ENCODE measurements around the gene FKBP2. TPM values are rescaled to one million over a fixed set of nuclear protein-coding genes. Genes with fewer than 3 reads are reported as not detected.

The FKBP2 gene
- total RNA-seq, 1 donor from 2014 or later = 5.3 TPM

- no peak overlapping the region for H3K27ac Mint-ChIP-seq
- no peaks in the 10 kb centered on the region for H3K9me3 Mint-ChIP-seq
- no peaks in the 10 kb centered on the region for H3K9me3 ChIP-seq (ENCODE audit: low read depth)
- H3K27me3 ChIP-seq = no peaks in the 10 kb centered on the region
- no peak overlapping the region for H3K9ac ChIP-seq
- H3K27me3 Mint-ChIP-seq (ENCODE audit: insufficient read depth, low read depth) = peaks cover 11% of the 10 kb centered on the region
- peaks cover 3% of the 10 kb centered on the region for H3K79me2 ChIP-seq (ENCODE audit: low read depth)
- H3K4me2 ChIP-seq = no peak overlapping the region
- H3F3A ChIP-seq (ENCODE audit: low read depth) = peaks cover 4% of the 10 kb centered on the region
- peak overlapping the region; percentile 78 for H3K4me3 Mint-ChIP-seq
- DNase-seq (ENCODE audit: low spot score) = no peak
- H4K20me1 ChIP-seq (ENCODE audit: low read depth) = no peaks in the 10 kb centered on the region
- H3K4me3 ChIP-seq = no peak overlapping the region
- no peak overlapping the region for H3K27ac ChIP-seq
- H3K4me1 Mint-ChIP-seq = peaks cover 16% of the 10 kb centered on the region
- no peaks in the 10 kb centered on the region for H3K36me3 ChIP-seq
- TF ChIP-seq CTCF (IDR thresholded peaks at IDR 0.05) (no peak), EZH2 (IDR thresholded peaks at IDR 0.05) (no peak), EZH2phosphoT487 (IDR thresholded peaks at IDR 0.05) (no peak)
- H2AFZ ChIP-seq (replicated peaks) = no peak overlapping the region
- H3K4me1 ChIP-seq = peaks cover 5% of the 10 kb centered on the region
- peaks cover 12% of the 10 kb centered on the region for H3K36me3 Mint-ChIP-seq
These were observed 42.2 kb downstream of the FKBP2 start for GRCh38 chr11:64283092-64283491.

- H3K4me3 ChIP-seq = peak within 1 kb of the TSS; percentile 97
- H3K9ac ChIP-seq = peak within 1 kb of the TSS; percentile 36
- TF ChIP-seq EZH2phosphoT487 (IDR thresholded peaks at IDR 0.05) (no peak), EZH2 (IDR thresholded peaks at IDR 0.05) (no peak), CTCF (IDR thresholded peaks at IDR 0.05) (no peak)
- no peaks in the 10 kb centered on the region for H3K36me3 ChIP-seq
- H3K27ac ChIP-seq = no peak within 1 kb of the TSS
- peaks cover 9% of the 10 kb centered on the region for H3K27me3 ChIP-seq
- peaks cover 16% of the 10 kb centered on the region for H3K4me1 Mint-ChIP-seq
- peaks cover 11% of the 10 kb centered on the region for H3K27me3 Mint-ChIP-seq (ENCODE audit: insufficient read depth, low read depth)
- H3K4me2 ChIP-seq = peak within 1 kb of the TSS; percentile 74
- peak; percentile 98 for DNase-seq (ENCODE audit: low spot score)
- H3K79me2 ChIP-seq (ENCODE audit: low read depth) = peaks cover 3% of the 10 kb centered on the region
- no peaks in the 10 kb centered on the region for H3K9me3 ChIP-seq (ENCODE audit: low read depth)
- no peak within 1 kb of the TSS for H3K27ac Mint-ChIP-seq
- peaks cover 4% of the 10 kb centered on the region for H3F3A ChIP-seq (ENCODE audit: low read depth)
- H3K36me3 Mint-ChIP-seq = peaks cover 7% of the 10 kb centered on the region
- no peaks in the 10 kb centered on the region for H4K20me1 ChIP-seq (ENCODE audit: low read depth)
- peak within 1 kb of the TSS; percentile 91 for H3K4me3 Mint-ChIP-seq
- H2AFZ ChIP-seq (replicated peaks) = peak within 1 kb of the TSS; percentile 60
- H3K9me3 Mint-ChIP-seq = no peaks in the 10 kb centered on the region
- H3K4me1 ChIP-seq = peaks cover 5% of the 10 kb centered on the region
These were observed 43.4 kb downstream of the FKBP2 start, which contains the start of gene BAD for GRCh38 chr11:64284048-64284961. Gene BAD, minus strand, starts transcription at chr11:64284665. Its CDS starts 297 bp downstream, at chr11:64284368.

- Mint-ChIP-seq H3K4me1 (peaks cover 16% of the 10 kb centered on the region), H3K9me3 (no peaks in the 10 kb centered on the region), H3K4me3 (peak within 1 kb of the TSS; percentile 91), H3K27ac (no peak within 1 kb of the TSS), H3K27me3 (ENCODE audit: insufficient read depth, low read depth) (peaks cover 21% of the 10 kb centered on the region), H3K36me3 (peaks cover 7% of the 10 kb centered on the region)
- peaks cover 3% of the 10 kb centered on the region for H3K79me2 ChIP-seq (ENCODE audit: low read depth)
- no peaks in the 10 kb centered on the region for H3K9me3 ChIP-seq (ENCODE audit: low read depth)
- no peak within 1 kb of the TSS for H3K27ac ChIP-seq
- peak within 1 kb of the TSS; percentile 74 for H3K4me2 ChIP-seq
- TF ChIP-seq CTCF (IDR thresholded peaks at IDR 0.05) (peak; percentile 31), EZH2phosphoT487 (IDR thresholded peaks at IDR 0.05) (no peak), EZH2 (IDR thresholded peaks at IDR 0.05) (no peak)
- H3K4me3 ChIP-seq = peak within 1 kb of the TSS; percentile 97
- peaks cover 18% of the 10 kb centered on the region for H3K27me3 ChIP-seq
- H4K20me1 ChIP-seq (ENCODE audit: low read depth) = peaks cover 6% of the 10 kb centered on the region
- H3K9ac ChIP-seq = no peak within 1 kb of the TSS
- H3F3A ChIP-seq (ENCODE audit: low read depth) = peaks cover 4% of the 10 kb centered on the region
- no peaks in the 10 kb centered on the region for H3K36me3 ChIP-seq
- DNase-seq (ENCODE audit: low spot score) = peak; percentile 93
- peaks cover 5% of the 10 kb centered on the region for H3K4me1 ChIP-seq
- peak within 1 kb of the TSS; percentile 60 for H2AFZ ChIP-seq (replicated peaks)
These were observed 44.3 kb downstream of the FKBP2 start, which contains the start of gene GPR137 for GRCh38 chr11:64284962-64285884. Gene GPR137, plus strand, starts transcription at chr11:64285848. Its CDS starts 677 bp downstream, at chr11:64286525.
